GM19372 (cell line): ENCODE data around the gene ST8SIA6.
A peak's percentile ranks its signal among the peaks of the same experiment; 100 is the strongest.
"Not testable (repeated sequence)": the region's sequence is repeated elsewhere in the genome, so short reads cannot be mapped to it uniquely, and the experiment has no call there.

Experiments used
- ATAC-seq: cut with Tn5 transposase; IDR thresholded peaks from one replicate; pipeline ENCODE4 v1.9.1; 2021; ENCODE audit warnings: mild to moderate bottlenecking, low read depth, moderate library complexity; ENCODE audit not compliant: unreplicated experiment

The ST8SIA6 gene

GRCh38 chr10:17454161-17455014 lies at the start of gene ST8SIA6:
Gene ST8SIA6 (minus strand): TSS chr10:17454595. CDS start chr10:17454255, 340 bp downstream.
- ATAC-seq, result peak; percentile 67

- ATAC-seq, result no peak
Observed at GRCh38 chr10:17503795-17504194, 49.4 kb upstream of the ST8SIA6 start.

GRCh38 chr10:17502814-17503213 lies 48.4 kb upstream of the ST8SIA6 start:
- no peak for ATAC-seq

GRCh38 chr10:17499014-17499413 lies 44.6 kb upstream of the ST8SIA6 start:
- not testable (repeated sequence) for ATAC-seq

- no peak for ATAC-seq
Observed at GRCh38 chr10:17497446-17498030, 43.1 kb upstream of the ST8SIA6 start.

- ATAC-seq, result no peak
Observed at GRCh38 chr10:17494626-17495260, 40.3 kb upstream of the ST8SIA6 start.

- no peak for ATAC-seq
Observed at GRCh38 chr10:17488848-17489247, 34.5 kb upstream of the ST8SIA6 start.

- ATAC-seq, result no peak
Observed at GRCh38 chr10:17483079-17483478, 28.7 kb upstream of the ST8SIA6 start.

GRCh38 chr10:17479822-17480221 lies 25.4 kb upstream of the ST8SIA6 start:
- ATAC-seq, result no peak

- ATAC-seq, result no peak
Observed at GRCh38 chr10:17479015-17479615, 24.7 kb upstream of the ST8SIA6 start.

GRCh38 chr10:17476073-17476472 lies 21.7 kb upstream of the ST8SIA6 start:
- ATAC-seq, result no peak

- no peak for ATAC-seq
Observed at GRCh38 chr10:17475661-17476060, 21.3 kb upstream of the ST8SIA6 start.

- no peak for ATAC-seq
Observed at GRCh38 chr10:17474595-17475323, 20.4 kb upstream of the ST8SIA6 start.

GRCh38 chr10:17473228-17473950 lies 19.0 kb upstream of the ST8SIA6 start:
- ATAC-seq, result no peak

GRCh38 chr10:17472481-17473227 lies 18.3 kb upstream of the ST8SIA6 start:
- no peak for ATAC-seq

GRCh38 chr10:17470246-17470645 lies 15.9 kb upstream of the ST8SIA6 start:
- no peak for ATAC-seq

GRCh38 chr10:17465328-17466125 lies 11.1 kb upstream of the ST8SIA6 start:
- ATAC-seq, result no peak

GRCh38 chr10:17464545-17464944 lies 10.2 kb upstream of the ST8SIA6 start:
- ATAC-seq, result no peak
